Measurements from ENCODE around the gene CXCL3.

CXCL3 gene

GRCh38 chr4:74055096-74055495, 16.6 kb upstream of the CXCL3 start:
- DNase-seq: no peak

GRCh38 chr4:74054483-74055047, 16.1 kb upstream of the CXCL3 start:
- no peak for DNase-seq

GRCh38 chr4:74047152-74047551, 8.7 kb upstream of the CXCL3 start:
- DNase-seq: no peak

GRCh38 chr4:74045772-74046171, 7.3 kb upstream of the CXCL3 start:
- DNase-seq: no peak

GRCh38 chr4:74045247-74045646, 6.8 kb upstream of the CXCL3 start:
- no peak for DNase-seq

GRCh38 chr4:74044677-74045076, 6.2 kb upstream of the CXCL3 start:
- DNase-seq: no peak

GRCh38 chr4:74042681-74043080, 4.2 kb upstream of the CXCL3 start:
- no peak for DNase-seq

GRCh38 chr4:74041418-74041817, 2.9 kb upstream of the CXCL3 start:
- DNase-seq: no peak

GRCh38 chr4:74039315-74039763, 850 bp upstream of the CXCL3 start:
- DNase-seq: no peak

- no peak for DNase-seq
Measured at GRCh38 chr4:74038086-74038424, 434 bp downstream of the CXCL3 start.

GRCh38 chr4:74037076-74037955, 1.2 kb downstream of the CXCL3 start:
- no peak for DNase-seq

GRCh38 chr4:74033739-74034138, 4.8 kb downstream of the CXCL3 start:
- no peak for DNase-seq

- DNase-seq: no peak
Measured at GRCh38 chr4:74032064-74032463, 6.4 kb downstream of the CXCL3 start.

- no peak for DNase-seq
Measured at GRCh38 chr4:74031576-74031975, 6.9 kb downstream of the CXCL3 start.

GRCh38 chr4:74030285-74030684, 8.2 kb downstream of the CXCL3 start:
- no peak for DNase-seq

GRCh38 chr4:74028504-74028903, 10.0 kb downstream of the CXCL3 start:
- no peak for DNase-seq

GRCh38 chr4:74023709-74024108, 14.8 kb downstream of the CXCL3 start:
- DNase-seq: no peak

GRCh38 chr4:74021601-74022000, 16.9 kb downstream of the CXCL3 start:
- no peak for DNase-seq

GRCh38 chr4:74018771-74019170, 19.7 kb downstream of the CXCL3 start:
- no peak for DNase-seq

GRCh38 chr4:74018116-74018515, 20.4 kb downstream of the CXCL3 start:
- no peak for DNase-seq

GRCh38 chr4:74016068-74016467, 22.4 kb downstream of the CXCL3 start:
- DNase-seq: no peak

GRCh38 chr4:74015126-74015780, 23.2 kb downstream of the CXCL3 start:
- no peak for DNase-seq

- DNase-seq: no peak
Measured at GRCh38 chr4:74014332-74014731, 24.2 kb downstream of the CXCL3 start.

- no peak for DNase-seq
Measured at GRCh38 chr4:74013264-74013663, 25.2 kb downstream of the CXCL3 start.
